Measurements from ENCODE around the gene UBR1.

Gene UBR1

GRCh38 chr15:42996871-42997270, 109.0 kb downstream of the UBR1 start:
- TF ChIP-seq CTCF (IDR thresholded peaks at IDR 0.05), result no peak

- no peak for TF ChIP-seq CTCF (IDR thresholded peaks at IDR 0.05)
These were observed 111.3 kb downstream of the UBR1 start for GRCh38 chr15:42994546-42994945.

GRCh38 chr15:42992626-42993025, 113.2 kb downstream of the UBR1 start:
- TF ChIP-seq CTCF (IDR thresholded peaks at IDR 0.05), result no peak

GRCh38 chr15:42986693-42987342, 119.0 kb downstream of the UBR1 start:
- no peak for TF ChIP-seq CTCF (IDR thresholded peaks at IDR 0.05)

GRCh38 chr15:42984493-42985034, 121.3 kb downstream of the UBR1 start:
- no peak for TF ChIP-seq CTCF (IDR thresholded peaks at IDR 0.05)

- TF ChIP-seq CTCF (IDR thresholded peaks at IDR 0.05), result no peak
These were observed 131.5 kb downstream of the UBR1 start for GRCh38 chr15:42974202-42974862.

GRCh38 chr15:42973114-42973513, 132.7 kb downstream of the UBR1 start:
- no peak for TF ChIP-seq CTCF (IDR thresholded peaks at IDR 0.05)
